HepG2 (cell line): ENCODE measurements around the gene ZG16. TPM values are rescaled to one million over a fixed set of nuclear protein-coding genes. Genes with fewer than 3 reads are reported as not detected.

ENCODE experiments used
- AGO1 ChIP-seq: fragments of 200-400 bp; formaldehyde crosslinking; IDR thresholded peaks from 2 replicates; pipeline ENCODE4 v1.6.1; 2017; ENCODE audit warnings: mild to moderate bottlenecking, low read depth, low read length, moderate library complexity; ENCODE audit not compliant: poor library complexity, severe bottlenecking
- FOSL1 ChIP-seq: sonication (generic); formaldehyde crosslinking; IDR thresholded peaks from 2 replicates; pipeline ENCODE4 v1.9.0; 2021; ENCODE audit warnings: missing genetic modification reagents, borderline replicate concordance
- HNRNPK ChIP-seq: fragments of 200-400 bp; formaldehyde crosslinking; IDR thresholded peaks from 2 replicates; pipeline ENCODE4 v1.6.1; 2018; ENCODE audit warnings: low read length, low read depth, moderate library complexity, mild to moderate bottlenecking; ENCODE audit not compliant: poor library complexity, severe bottlenecking
- HOXA7 ChIP-seq: sonication (generic); formaldehyde crosslinking; IDR thresholded peaks from 2 replicates; pipeline ENCODE4 v1.8.1; 2022; ENCODE audit warnings: mild to moderate bottlenecking, missing genetic modification reagents, moderate library complexity
- KDM6A ChIP-seq: IDR thresholded peaks from 2 replicates; pipeline ENCODE4 v1.6.1; 2016; ENCODE audit warnings: low read depth
- NR2F6 ChIP-seq, 2 experiments: IDR thresholded peaks; 2 replicates each; pipeline ENCODE4 v1.6.1; 2016; ENCODE audit warnings: antibody characterized with exemption in 1 of 2, mild to moderate bottlenecking in 1 of 2
- PITX1 ChIP-seq: sonication (generic); formaldehyde crosslinking; IDR thresholded peaks from 2 replicates; pipeline ENCODE4 v1.5.1; 2020; ENCODE audit warnings: mild to moderate bottlenecking, missing genetic modification reagents
- RAD21 ChIP-seq: fragments of 450-650 bp; formaldehyde crosslinking; IDR thresholded peaks from 2 replicates; pipeline ENCODE4 v1.5.0; 2020; ENCODE audit warnings: mild to moderate bottlenecking
- RBFOX2 ChIP-seq: fragments of 200-400 bp; formaldehyde crosslinking; IDR thresholded peaks from 2 replicates; pipeline ENCODE4 v1.6.1; 2017; ENCODE audit warnings: low read depth, mild to moderate bottlenecking, low read length
- SIN3A ChIP-seq: IDR thresholded peaks from 2 replicates; pipeline ENCODE4 v1.6.1; 2011; ENCODE audit warnings: low read depth, mild to moderate bottlenecking, control low read depth, low read length, borderline replicate concordance
- TARDBP ChIP-seq: sonication (generic); formaldehyde crosslinking; IDR thresholded peaks from 2 replicates; pipeline ENCODE4 v1.8.0; 2022; ENCODE audit warnings: mild to moderate bottlenecking, missing genetic modification reagents
- ZFAT ChIP-seq: sonication (generic); formaldehyde crosslinking; conservative IDR thresholded peaks from 2 replicates; pipeline ENCODE4 v1.8.1; 2023; ENCODE audit warnings: missing genetic modification reagents, inconsistent platforms
- ZFP36 ChIP-seq: fragments of 150-350 bp; IDR thresholded peaks from 2 replicates; pipeline ENCODE4 v1.6.1; 2018; ENCODE audit warnings: borderline replicate concordance, low read length, low read depth; ENCODE audit not compliant: partially characterized antibody
- ZNF598 ChIP-seq: sonication (generic); formaldehyde crosslinking; IDR thresholded peaks from 2 replicates; pipeline ENCODE4 v1.5.1; 2020; ENCODE audit warnings: mild to moderate bottlenecking, missing genetic modification reagents, borderline replicate concordance
- ZNF746 ChIP-seq: sonication (generic); formaldehyde crosslinking; IDR thresholded peaks from 2 replicates; pipeline ENCODE4 v1.8.0; 2022; ENCODE audit warnings: mild to moderate bottlenecking, missing genetic modification reagents
- ZNF83 ChIP-seq: sonication (generic); formaldehyde crosslinking; IDR thresholded peaks from 2 replicates; pipeline ENCODE4 v1.4.0; 2020; ENCODE audit warnings: missing genetic modification reagents, mild to moderate bottlenecking, borderline replicate concordance
- polyA plus RNA-seq, 8 experiments: library from polyadenylated mRNA; depleted of rRNA in 3 of 8; stranded (reverse) in 7 of 8; unstranded in 1 of 8; fragments of >200 nt; fragmentation: Illumina TruSeq in 4 of 8; extraction: Trizol in 4 of 8; gene quantifications; 2 replicates each; pipeline versions ENCODE4 v1.2.1 to v1.2.3, GENCODE V29; 2011 to 2016; ENCODE audit warnings: low read depth in 4 of 8, missing spikeins in 1 of 8, mixed read lengths in 1 of 8; ENCODE audit not compliant: insufficient read depth in 1 of 8
- total RNA-seq, 5 experiments: library from RNA; depleted of rRNA; stranded (reverse); fragments of >200 nt; fragmentation: Illumina TruSeq; extraction: Trizol; gene quantifications; 2 replicates each; pipeline ENCODE4 v1.2.3, GENCODE V29; 2016; ENCODE audit warnings: low read depth in 1 of 5
- TF ChIP-seq, protein P1 (sequence below), 2 experiments: sonication (generic) in 1 of 2; formaldehyde crosslinking in 1 of 2; IDR thresholded peaks; 2 replicates each; pipeline versions ENCODE4 v1.4.0 to v1.6.1; 2018 to 2020; ENCODE audit warnings: missing genetic modification reagents in 2 of 2, borderline replicate concordance in 1 of 2, low read depth in 1 of 2, mild to moderate bottlenecking in 1 of 2, missing biosample characterization in 1 of 2
- TF ChIP-seq, protein P2 (sequence below): sonication (generic); formaldehyde crosslinking; IDR thresholded peaks from 2 replicates; pipeline ENCODE4 v1.5.0; 2020; ENCODE audit warnings: mild to moderate bottlenecking, low read depth, missing genetic modification reagents, borderline replicate concordance
- TF ChIP-seq, protein P3 (sequence below): sonication (generic); formaldehyde crosslinking; conservative IDR thresholded peaks from 2 replicates; pipeline ENCODE4 v1.8.0; 2022; ENCODE audit warnings: mild to moderate bottlenecking, moderate library complexity, missing genetic modification reagents
- TF ChIP-seq, protein P4 (sequence below): sonication (generic); formaldehyde crosslinking; IDR thresholded peaks from 2 replicates; pipeline ENCODE4 v1.4.0; 2020; ENCODE audit warnings: low read depth, mild to moderate bottlenecking, missing genetic modification reagents
- TF ChIP-seq, protein P5 (sequence below): sonication (generic); formaldehyde crosslinking; IDR thresholded peaks from 2 replicates; pipeline ENCODE4 v1.5.1; 2020; ENCODE audit warnings: mild to moderate bottlenecking, missing genetic modification reagents, moderate library complexity

Gene ZG16
- total and polyA plus RNA-seq, 2 of the 13 experiments (the other 11 are each of a cell fraction or from before 2014, with no cell fraction given), result 0.04 to 0.07 TPM

DNA sequence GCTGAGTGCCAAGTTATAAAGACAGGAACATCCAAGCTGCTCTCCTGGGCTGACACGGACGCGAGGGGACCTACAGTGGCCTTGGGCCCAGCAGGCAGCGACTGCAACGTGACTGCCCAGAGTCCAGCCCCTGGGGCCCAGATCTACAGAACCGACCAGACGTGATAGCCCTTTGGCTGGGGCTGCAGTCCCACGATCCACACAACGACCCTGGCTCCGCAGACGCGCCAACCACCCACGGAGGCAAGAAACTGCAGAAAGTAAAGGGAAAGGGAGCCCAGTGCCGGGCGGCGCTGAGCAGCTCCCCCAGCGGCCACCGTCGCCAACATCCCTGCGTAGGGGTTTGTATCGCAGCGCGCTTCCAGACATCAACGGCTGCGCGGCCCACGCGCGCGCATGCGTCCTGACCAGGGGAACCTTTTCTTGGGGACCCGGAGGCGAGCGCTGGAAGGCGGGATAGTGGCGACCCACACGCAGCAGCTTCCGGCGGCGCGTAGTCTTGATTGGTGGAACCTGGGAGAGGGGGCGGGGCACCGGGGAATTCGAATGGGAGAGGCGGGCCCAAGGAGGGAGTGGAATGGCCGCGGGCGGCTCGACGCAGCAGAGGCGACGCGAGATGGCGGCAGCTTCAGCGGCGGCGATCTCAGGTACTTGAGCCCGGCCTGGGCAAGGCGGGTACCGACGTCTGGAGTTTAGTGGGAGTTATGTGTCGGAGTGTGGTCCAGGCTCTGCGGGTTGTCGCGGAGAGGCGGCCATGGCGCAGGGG lies 12.3 kb downstream of the ZG16 start, which contains the start of gene KIF22 (continued):
- TF ChIP-seq, protein P1, sequence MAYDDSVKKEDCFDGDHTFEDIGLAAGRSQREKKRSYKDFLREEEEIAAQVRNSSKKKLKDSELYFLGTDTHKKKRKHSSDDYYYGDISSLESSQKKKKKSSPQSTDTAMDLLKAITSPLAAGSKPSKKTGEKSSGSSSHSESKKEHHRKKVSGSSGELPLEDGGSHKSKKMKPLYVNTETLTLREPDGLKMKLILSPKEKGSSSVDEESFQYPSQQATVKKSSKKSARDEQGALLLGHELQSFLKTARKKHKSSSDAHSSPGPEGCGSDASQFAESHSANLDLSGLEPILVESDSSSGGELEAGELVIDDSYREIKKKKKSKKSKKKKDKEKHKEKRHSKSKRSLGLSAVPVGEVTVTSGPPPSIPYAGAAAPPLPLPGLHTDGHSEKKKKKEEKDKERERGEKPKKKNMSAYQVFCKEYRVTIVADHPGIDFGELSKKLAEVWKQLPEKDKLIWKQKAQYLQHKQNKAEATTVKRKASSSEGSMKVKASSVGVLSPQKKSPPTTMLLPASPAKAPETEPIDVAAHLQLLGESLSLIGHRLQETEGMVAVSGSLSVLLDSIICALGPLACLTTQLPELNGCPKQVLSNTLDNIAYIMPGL (CRISPR knock-in tag; IDR thresholded peaks at IDR 0.05; ENCODE audit: borderline replicate concordance in 1 of 2, low read depth in 1 of 2), result peak; percentile 99
- TF ChIP-seq PITX1 (CRISPR knock-in tag) (peak; percentile 79; the same call in 1 of the 2 replicates), ZNF746 (CRISPR knock-in tag) (peak; percentile 93), ZFP36 (no peak), ZNF83 (peak; percentile 87; the same call in 1 of the 2 replicates), KDM6A (CRISPR knock-in tag) (no peak), HNRNPK (peak; percentile 83), RAD21 (CRISPR knock-in tag) (peak; percentile 93), ZNF598 (peak; percentile 19), HOXA7 (CRISPR knock-in tag) (no peak), ZFAT (CRISPR knock-in tag) (no peak), SIN3A (peak; percentile 93), FOSL1 (CRISPR knock-in tag) (no peak), NR2F6 (IDR thresholded peaks at IDR 0.05) (peak; percentile 18; the same call in 1 of the 2 replicates), NR2F6 (CRISPR knock-in tag; IDR thresholded peaks at IDR 0.05) (peak; percentile 69; the same call in 1 of the 2 replicates), TARDBP (CRISPR knock-in tag) (peak; percentile 88), RBFOX2 (peak; percentile 97), AGO1 (peak; percentile 90)
- TF ChIP-seq, protein P2, sequence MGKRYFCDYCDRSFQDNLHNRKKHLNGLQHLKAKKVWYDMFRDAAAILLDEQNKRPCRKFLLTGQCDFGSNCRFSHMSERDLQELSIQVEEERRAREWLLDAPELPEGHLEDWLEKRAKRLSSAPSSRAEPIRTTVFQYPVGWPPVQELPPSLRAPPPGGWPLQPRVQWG (CRISPR knock-in tag), result no peak
- TF ChIP-seq, protein P3, sequence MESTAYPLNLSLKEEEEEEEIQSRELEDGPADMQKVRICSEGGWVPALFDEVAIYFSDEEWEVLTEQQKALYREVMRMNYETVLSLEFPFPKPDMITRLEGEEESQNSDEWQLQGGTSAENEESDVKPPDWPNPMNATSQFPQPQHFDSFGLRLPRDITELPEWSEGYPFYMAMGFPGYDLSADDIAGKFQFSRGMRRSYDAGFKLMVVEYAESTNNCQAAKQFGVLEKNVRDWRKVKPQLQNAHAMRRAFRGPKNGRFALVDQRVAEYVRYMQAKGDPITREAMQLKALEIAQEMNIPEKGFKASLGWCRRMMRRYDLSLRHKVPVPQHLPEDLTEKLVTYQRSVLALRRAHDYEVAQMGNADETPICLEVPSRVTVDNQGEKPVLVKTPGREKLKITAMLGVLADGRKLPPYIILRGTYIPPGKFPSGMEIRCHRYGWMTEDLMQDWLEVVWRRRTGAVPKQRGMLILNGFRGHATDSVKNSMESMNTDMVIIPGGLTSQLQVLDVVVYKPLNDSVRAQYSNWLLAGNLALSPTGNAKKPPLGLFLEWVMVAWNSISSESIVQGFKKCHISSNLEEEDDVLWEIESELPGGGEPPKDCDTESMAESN (CRISPR knock-in tag), result peak; percentile 89
- TF ChIP-seq, protein P4, sequence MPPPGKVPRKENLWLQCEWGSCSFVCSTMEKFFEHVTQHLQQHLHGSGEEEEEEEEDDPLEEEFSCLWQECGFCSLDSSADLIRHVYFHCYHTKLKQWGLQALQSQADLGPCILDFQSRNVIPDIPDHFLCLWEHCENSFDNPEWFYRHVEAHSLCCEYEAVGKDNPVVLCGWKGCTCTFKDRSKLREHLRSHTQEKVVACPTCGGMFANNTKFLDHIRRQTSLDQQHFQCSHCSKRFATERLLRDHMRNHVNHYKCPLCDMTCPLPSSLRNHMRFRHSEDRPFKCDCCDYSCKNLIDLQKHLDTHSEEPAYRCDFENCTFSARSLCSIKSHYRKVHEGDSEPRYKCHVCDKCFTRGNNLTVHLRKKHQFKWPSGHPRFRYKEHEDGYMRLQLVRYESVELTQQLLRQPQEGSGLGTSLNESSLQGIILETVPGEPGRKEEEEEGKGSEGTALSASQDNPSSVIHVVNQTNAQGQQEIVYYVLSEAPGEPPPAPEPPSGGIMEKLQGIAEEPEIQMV (CRISPR knock-in tag), result peak; percentile 84
- TF ChIP-seq, protein P5, sequence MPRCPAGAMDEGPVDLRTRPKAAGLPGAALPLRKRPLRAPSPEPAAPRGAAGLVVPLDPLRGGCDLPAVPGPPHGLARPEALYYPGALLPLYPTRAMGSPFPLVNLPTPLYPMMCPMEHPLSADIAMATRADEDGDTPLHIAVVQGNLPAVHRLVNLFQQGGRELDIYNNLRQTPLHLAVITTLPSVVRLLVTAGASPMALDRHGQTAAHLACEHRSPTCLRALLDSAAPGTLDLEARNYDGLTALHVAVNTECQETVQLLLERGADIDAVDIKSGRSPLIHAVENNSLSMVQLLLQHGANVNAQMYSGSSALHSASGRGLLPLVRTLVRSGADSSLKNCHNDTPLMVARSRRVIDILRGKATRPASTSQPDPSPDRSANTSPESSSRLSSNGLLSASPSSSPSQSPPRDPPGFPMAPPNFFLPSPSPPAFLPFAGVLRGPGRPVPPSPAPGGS (CRISPR knock-in tag), result 0 out of 2 replicates have a peak, but pooled peaks have one; percentile 42
